Measurements from ENCODE around the gene MIOS. TPM values are rescaled to one million over a fixed set of nuclear protein-coding genes. Genes with fewer than 3 reads are reported as not detected.

MIOS gene
- polyA plus RNA-seq, 2 of the 4 experiments (the other 2 are of a cell fraction): 19.1 to 49.1 TPM

GRCh38 chr7:7584653-7585052 is 18.0 kb downstream of the MIOS start:
- no peak overlapping the region for H3K4me3 ChIP-seq
- WGBS (ENCODE audit: missing lambda C conversion rate): 90% methylated on average over 1 of the region's 1 CpG
- no peak for FAIRE-seq
- CTCF ChIA-PET: interaction anchor here (0.6 to 1.5 kb wide), 2 partner anchors 605 to 1152 kb away, joined by 3 read pairs; no protein-coding TSS in a partner anchor
- POLR2A ChIA-PET: no interaction called here
- no peak overlapping the region for H3K27ac ChIP-seq
- no peak overlapping the region for H3K4me2 ChIP-seq
- no peak for ATAC-seq
- H3K4me1 ChIP-seq: no peaks in the 10 kb centered on the region
- TF ChIP-seq TP53 (CRISPR knock-in tag; IDR thresholded peaks at IDR 0.05) (no peak), RNF2 (IDR thresholded peaks at IDR 0.05; ENCODE audit: borderline replicate concordance, low read depth) (no peak), RAD21 (conservative IDR thresholded peaks at IDR 0.05 in 1 of 2, IDR thresholded peaks at IDR 0.05 in 1 of 2) (no peak), EHMT2 (IDR thresholded peaks at IDR 0.05; ENCODE audit: low read depth) (no peak), USF2 (IDR thresholded peaks at IDR 0.05) (no peak), BCL3 (IDR thresholded peaks at IDR 0.05) (no peak), TFCP2L1 (CRISPR knock-in tag; IDR thresholded peaks at IDR 0.05) (no peak), GATA3 (IDR thresholded peaks at IDR 0.05; ENCODE audit: borderline replicate concordance) (no peak), PBX3 (IDR thresholded peaks at IDR 0.05) (no peak), NPAS2 (CRISPR knock-in tag; IDR thresholded peaks at IDR 0.05; ENCODE audit: borderline replicate concordance) (no peak), EHF (CRISPR knock-in tag; IDR thresholded peaks at IDR 0.05) (no peak), POLR2AphosphoS2 (conservative IDR thresholded peaks at IDR 0.05; ENCODE audit: low read length) (no peak)
- DNase-seq (ENCODE audit: low read depth in 1 of 2, low spot score in 1 of 2): no peak
- no peaks in the 10 kb centered on the region for H3K9me3 ChIP-seq

- ATAC-seq (no peak), DNase-seq (ENCODE audit: low read depth in 1 of 2, low spot score in 1 of 2) (no peak), FAIRE-seq (no peak)
- CTCF ChIA-PET: interaction anchor here (1.5 to 1.7 kb wide), 2 partner anchors 10 to 605 kb away, joined by 3 to 4 read pairs; no protein-coding TSS in a partner anchor
- H3K4me1 ChIP-seq: no peaks in the 10 kb centered on the region
- no peak overlapping the region for H3K4me2 ChIP-seq
- no peak overlapping the region for H3K4me3 ChIP-seq
- POLR2A ChIA-PET: no interaction called here
- 93% methylated on average over 5 of the region's 5 CpGs for WGBS (ENCODE audit: missing lambda C conversion rate)
- no peaks in the 10 kb centered on the region for H3K9me3 ChIP-seq
- TF ChIP-seq RNF2 (IDR thresholded peaks at IDR 0.05; ENCODE audit: borderline replicate concordance, low read depth) (no peak), ATOH8 (CRISPR knock-in tag; IDR thresholded peaks at IDR 0.05; ENCODE audit: low read depth) (no peak), ZSCAN20 (CRISPR knock-in tag; IDR thresholded peaks at IDR 0.05) (no peak), USF2 (IDR thresholded peaks at IDR 0.05) (no peak), EHMT2 (IDR thresholded peaks at IDR 0.05; ENCODE audit: low read depth) (no peak), BCL3 (IDR thresholded peaks at IDR 0.05) (no peak)
- H3K27ac ChIP-seq: no peak overlapping the region
Measured at GRCh38 chr7:7585241-7585928, 18.7 kb downstream of the MIOS start.

All from A549 (cell line).